Measurements from ENCODE around the gene ZNF555. TPM values are rescaled to one million over a fixed set of nuclear protein-coding genes. Genes with fewer than 3 reads are reported as not detected.
"Not testable (repeated sequence)": the region's sequence is repeated elsewhere in the genome, so short reads cannot be mapped to it uniquely, and the experiment has no call there.

The ZNF555 gene
- total RNA-seq (ENCODE audit: unreplicated experiment): 8.4 TPM
- long read RNA-seq, full-length matches to known transcripts: 2 of 2 reads
- long read RNA-seq, partial matches to known transcripts: 0 of 2 reads
- long read RNA-seq, other reads (novel, unspliced or antisense): 0 of 2 reads

GRCh38 chr19:2840794-2841791, at the start of gene ZNF555:
Gene ZNF555, plus strand, starts transcription at chr19:2841475. Its CDS starts 98 bp downstream, at chr19:2841573.
- no peak within 1 kb of the TSS for H3K27ac Mint-ChIP-seq (ENCODE audit: unreplicated experiment)
- H3K4me3 Mint-ChIP-seq (ENCODE audit: unreplicated experiment): peak within 1 kb of the TSS; percentile 85
- peak; percentile 95 for DNase-seq
- H3K27me3 Mint-ChIP-seq (ENCODE audit: unreplicated experiment): peaks cover 3% of the 10 kb centered on the region
- no peaks in the 10 kb centered on the region for H3K4me1 Mint-ChIP-seq (ENCODE audit: low read depth, unreplicated experiment)
- TF ChIP-seq CTCF (IDR thresholded peaks at IDR 0.05; ENCODE audit: partially characterized antibody, unreplicated experiment): peak; percentile 93
- peaks cover 20% of the 10 kb centered on the region for H3K36me3 Mint-ChIP-seq (ENCODE audit: unreplicated experiment)
- H3K9me3 Mint-ChIP-seq (ENCODE audit: unreplicated experiment): peaks cover 11% of the 10 kb centered on the region

DNA sequence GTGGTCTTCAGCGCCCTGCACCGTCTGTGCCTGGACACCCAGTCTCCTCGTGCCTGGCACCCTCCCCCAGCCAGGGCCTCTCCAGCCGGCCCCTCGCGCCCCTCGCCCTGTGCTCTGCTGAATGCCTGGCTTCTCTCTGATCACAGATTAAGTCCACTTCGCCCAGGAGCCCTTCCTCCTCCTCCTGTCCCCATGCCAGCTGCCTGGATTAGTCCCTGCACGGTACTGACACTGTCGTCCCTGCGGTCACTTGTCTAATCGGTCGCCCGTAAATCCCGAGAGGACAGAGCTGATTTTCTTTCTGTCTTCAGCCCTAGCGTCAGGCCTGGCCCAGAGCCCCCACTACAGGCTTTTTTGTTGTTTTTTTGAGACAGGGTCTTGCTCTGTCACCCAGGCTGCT, 49.4 kb upstream of the ZNF555 start:
- no peaks in the 10 kb centered on the region for H3K36me3 Mint-ChIP-seq (ENCODE audit: unreplicated experiment)
- no peak for TF ChIP-seq CTCF (IDR thresholded peaks at IDR 0.05; ENCODE audit: partially characterized antibody, unreplicated experiment)
- H3K9me3 Mint-ChIP-seq (ENCODE audit: unreplicated experiment): peaks cover 1% of the 10 kb centered on the region
- peaks cover 3% of the 10 kb centered on the region for H3K4me1 Mint-ChIP-seq (ENCODE audit: low read depth, unreplicated experiment)
- no peak overlapping the region for H3K4me3 Mint-ChIP-seq (ENCODE audit: unreplicated experiment)
- no peak for DNase-seq
- H3K27ac Mint-ChIP-seq (ENCODE audit: unreplicated experiment): peak overlapping the region; percentile 66
- no peaks in the 10 kb centered on the region for H3K27me3 Mint-ChIP-seq (ENCODE audit: unreplicated experiment)

DNA sequence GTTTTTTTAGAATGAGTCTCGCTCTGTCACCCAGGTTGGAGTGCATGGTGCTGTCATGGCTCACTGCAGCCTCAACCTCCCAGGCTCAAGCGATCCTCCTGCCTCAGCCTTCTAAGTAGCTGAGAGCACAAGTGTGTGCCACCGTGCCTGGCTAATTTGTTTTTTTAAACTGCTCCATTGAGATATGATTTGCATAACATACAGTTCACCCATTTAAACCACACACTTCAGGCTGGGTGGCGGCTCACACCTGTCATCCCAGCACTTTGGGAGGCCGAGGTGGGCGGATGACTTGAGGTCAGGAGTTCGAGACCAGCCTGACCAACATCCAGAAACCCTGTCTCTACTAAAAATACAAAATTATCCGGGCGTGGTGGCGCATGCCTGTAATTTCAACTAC, 48.6 kb upstream of the ZNF555 start:
- not testable (repeated sequence) for H3K4me1 Mint-ChIP-seq (ENCODE audit: low read depth, unreplicated experiment); H3K9me3 Mint-ChIP-seq (ENCODE audit: unreplicated experiment); H3K36me3 Mint-ChIP-seq (ENCODE audit: unreplicated experiment); H3K4me3 Mint-ChIP-seq (ENCODE audit: unreplicated experiment); H3K27me3 Mint-ChIP-seq (ENCODE audit: unreplicated experiment); DNase-seq; H3K27ac Mint-ChIP-seq (ENCODE audit: unreplicated experiment)

GRCh38 chr19:2793126-2793525, 48.1 kb upstream of the ZNF555 start:
- TF ChIP-seq CTCF (IDR thresholded peaks at IDR 0.05; ENCODE audit: partially characterized antibody, unreplicated experiment): no peak
- H3K27me3 Mint-ChIP-seq (ENCODE audit: unreplicated experiment): no peaks in the 10 kb centered on the region
- H3K4me1 Mint-ChIP-seq (ENCODE audit: low read depth, unreplicated experiment): peaks cover 2% of the 10 kb centered on the region
- H3K9me3 Mint-ChIP-seq (ENCODE audit: unreplicated experiment): peaks cover 1% of the 10 kb centered on the region
- no peaks in the 10 kb centered on the region for H3K36me3 Mint-ChIP-seq (ENCODE audit: unreplicated experiment)
- no peak overlapping the region for H3K4me3 Mint-ChIP-seq (ENCODE audit: unreplicated experiment)
- DNase-seq: no peak
- H3K27ac Mint-ChIP-seq (ENCODE audit: unreplicated experiment): no peak overlapping the region

DNA sequence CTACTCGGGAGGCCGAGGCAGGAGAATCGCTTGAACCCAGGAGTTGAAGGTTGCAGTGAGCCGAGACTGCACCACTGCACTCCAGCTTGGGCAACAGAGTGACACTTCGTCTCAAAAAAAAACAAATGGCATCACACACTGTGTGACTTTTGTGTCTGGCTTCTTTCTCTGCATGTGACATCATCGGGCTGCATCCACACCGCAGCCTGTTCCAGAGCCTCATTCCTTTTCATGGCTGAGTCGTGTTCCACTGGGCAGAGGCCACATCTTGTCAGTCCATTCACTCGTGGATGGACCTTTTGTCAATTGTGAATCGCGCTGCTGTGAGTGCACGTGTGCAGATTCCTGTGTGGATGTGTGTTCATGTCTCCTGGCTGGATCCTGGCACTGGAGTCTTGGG, 47.7 kb upstream of the ZNF555 start:
- TF ChIP-seq CTCF (IDR thresholded peaks at IDR 0.05; ENCODE audit: partially characterized antibody, unreplicated experiment): no peak
- Mint-ChIP-seq H3K9me3 (ENCODE audit: unreplicated experiment) (peaks cover 1% of the 10 kb centered on the region), H3K27ac (ENCODE audit: unreplicated experiment) (no peak overlapping the region), H3K4me3 (ENCODE audit: unreplicated experiment) (no peak overlapping the region), H3K4me1 (ENCODE audit: low read depth, unreplicated experiment) (peaks cover 2% of the 10 kb centered on the region), H3K27me3 (ENCODE audit: unreplicated experiment) (no peaks in the 10 kb centered on the region), H3K36me3 (ENCODE audit: unreplicated experiment) (no peaks in the 10 kb centered on the region)
- DNase-seq: no peak
